HG02970 (cell line): ENCODE results near the gene STARD9.

Experiments used
- ATAC-seq: cut with Tn5 transposase; IDR thresholded peaks from one replicate; pipeline ENCODE4 v1.9.1; 2021; ENCODE audit warnings: mild to moderate bottlenecking, moderate library complexity, moderate number of reproducible peaks; ENCODE audit not compliant: unreplicated experiment, low FRiP score

STARD9 gene

DNA sequence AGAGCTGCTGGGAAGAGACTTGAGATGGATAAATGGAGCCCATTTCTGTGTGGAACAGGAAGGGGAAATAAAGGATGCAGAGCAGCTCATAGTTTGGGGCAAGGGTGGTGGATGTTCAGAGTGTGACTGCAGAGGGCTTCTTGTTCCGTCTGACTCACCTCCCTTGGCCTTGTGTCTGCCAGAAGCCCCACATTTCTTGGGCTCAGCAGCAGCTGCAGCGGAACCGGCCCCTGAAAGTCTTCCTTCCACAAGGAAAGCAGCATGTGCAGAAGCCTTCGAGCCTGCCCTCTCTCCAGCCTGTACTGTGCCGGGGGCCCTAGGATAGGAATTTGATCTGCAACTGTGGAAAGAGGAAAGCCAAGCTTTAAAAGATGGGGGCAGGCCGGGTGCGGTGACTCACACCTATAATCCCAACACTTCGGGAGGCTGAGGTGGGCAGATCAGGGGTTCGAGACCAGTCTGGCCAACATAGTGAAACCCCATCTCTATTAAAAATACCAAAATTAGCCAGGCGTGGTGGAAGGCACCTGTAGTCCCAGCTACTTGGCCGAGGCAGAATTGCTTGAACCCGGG, 150.0 kb downstream of the STARD9 start:
- ATAC-seq: no peak

DNA sequence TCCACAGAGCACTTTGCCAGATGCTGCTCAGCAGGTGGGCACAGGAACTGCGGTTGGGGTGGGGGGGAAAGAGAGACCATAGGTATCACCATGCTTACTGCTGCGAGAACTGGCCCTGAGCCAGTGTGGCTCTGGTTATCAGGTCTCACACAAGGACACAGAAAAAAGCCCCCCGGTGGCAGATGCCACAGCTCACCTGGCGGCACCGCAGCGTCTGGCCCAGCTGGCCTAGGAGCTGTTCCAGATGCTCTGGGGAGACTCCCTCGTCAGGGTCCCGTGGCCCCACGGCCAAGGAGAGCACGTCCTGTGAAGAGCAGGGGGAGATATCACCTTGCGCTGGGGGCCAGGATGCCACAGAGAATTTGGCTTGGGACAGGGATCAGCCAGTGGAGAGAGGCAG, 150.7 kb downstream of the STARD9 start:
- no peak for ATAC-seq

DNA sequence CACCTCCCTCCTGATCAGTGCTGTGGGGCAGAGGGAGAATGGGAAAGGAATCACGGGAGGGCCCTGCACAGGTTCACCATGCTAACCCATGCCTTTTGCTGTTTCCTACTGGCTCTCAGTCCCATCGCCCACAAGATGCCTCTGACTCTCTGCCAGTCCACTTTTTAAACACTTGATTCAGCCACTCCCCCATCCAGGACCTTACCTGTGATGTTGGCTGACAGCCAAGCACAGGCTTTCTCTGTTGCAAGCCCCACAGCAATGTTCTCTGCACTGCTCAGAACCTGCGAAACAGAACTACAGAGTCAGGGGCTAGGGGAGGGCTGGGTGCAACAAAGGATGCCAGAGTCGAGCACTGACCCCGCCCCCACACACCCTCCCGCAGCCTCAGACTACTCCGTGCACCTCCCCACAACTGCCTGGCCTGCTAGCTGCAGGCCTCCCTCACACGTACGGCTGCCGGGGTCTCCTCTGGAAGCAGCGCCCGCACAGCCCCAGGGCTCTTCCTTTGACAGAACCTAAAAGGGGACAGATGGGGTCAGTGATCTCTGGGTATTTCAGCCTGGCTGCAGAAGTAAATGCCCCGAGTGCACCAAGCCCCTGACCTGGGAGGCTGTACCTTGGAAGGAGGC, 152.5 kb downstream of the STARD9 start:
- no peak for ATAC-seq

DNA sequence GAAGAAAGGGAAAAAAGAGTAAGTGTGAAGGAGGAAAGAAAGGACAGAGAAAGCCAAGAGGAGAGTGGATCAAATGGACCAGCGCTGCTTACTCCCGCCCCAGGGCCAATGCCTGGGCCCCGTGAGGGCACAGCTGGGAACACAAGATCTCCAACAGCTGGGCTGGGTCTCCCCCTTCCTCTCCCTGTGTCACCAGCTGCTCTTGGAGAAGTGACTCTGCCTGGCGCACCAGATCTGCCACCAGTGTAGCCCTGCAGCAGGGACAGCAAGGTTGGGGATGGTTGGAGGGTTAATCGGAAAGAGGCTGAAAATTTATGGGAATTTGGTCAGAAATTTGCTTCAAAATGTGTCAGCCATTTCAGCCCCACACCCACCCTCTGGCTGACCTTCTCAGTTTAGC, 153.2 kb downstream of the STARD9 start:
- ATAC-seq: no peak

DNA sequence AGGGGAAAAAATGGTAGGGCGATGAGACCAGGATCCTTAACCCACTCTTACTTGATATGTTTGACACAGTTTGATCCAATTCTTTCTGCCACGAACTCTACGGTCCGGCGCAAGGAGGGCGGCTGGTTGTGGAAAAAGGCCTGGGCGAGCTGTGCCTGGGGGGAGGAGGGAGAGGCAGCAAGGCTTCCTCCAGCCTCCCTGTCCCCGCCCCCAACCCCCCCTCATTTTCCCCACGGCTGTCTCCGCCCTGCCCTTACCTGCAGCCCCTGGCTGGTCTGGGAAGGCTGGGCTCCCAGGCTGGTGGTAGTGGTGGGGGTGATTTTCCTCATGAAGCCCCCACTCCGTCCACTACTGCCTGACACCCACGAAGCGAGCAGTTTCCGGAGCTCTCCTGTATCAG, 153.6 kb downstream of the STARD9 start:
- no peak for ATAC-seq

DNA sequence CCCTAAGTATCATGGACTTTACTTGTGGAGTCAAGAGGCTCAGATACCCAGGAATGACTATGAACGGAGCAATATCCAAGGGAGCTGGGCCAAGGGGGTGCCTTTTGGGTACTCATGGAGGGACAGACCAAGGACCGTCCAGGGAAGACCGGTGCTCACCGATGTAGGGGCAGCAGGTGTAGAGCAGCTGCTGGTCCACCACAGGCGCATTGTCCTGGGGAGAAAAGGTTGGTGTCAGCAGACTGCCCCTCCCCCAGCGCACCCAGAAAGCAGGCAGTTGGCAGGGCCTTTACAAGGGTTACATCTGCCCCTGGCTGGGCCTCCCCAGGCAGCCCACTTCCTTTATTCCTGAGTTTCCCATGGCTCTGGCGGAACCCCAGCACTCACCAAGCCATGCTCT, 154.0 kb downstream of the STARD9 start:
- no peak for ATAC-seq

DNA sequence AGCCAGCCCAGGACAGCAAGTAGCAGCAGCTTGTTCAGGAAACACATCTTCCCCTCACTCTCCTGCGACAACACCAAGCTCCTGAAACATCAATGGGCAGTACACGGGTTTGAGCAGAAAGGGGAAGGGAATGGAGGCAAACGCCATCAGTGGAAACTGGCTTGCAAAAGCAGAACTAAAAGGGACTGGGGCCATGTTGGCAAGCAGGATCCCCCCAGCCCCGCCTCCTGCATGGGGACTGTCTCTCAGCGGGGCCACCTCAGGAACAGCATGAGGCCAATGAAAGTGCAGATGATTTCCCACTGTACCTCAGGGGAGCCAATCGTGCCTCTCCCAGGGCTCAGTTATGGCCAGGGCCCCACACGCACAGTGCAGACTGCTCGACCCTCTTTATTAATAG, 154.7 kb downstream of the STARD9 start:
- ATAC-seq: no peak

DNA sequence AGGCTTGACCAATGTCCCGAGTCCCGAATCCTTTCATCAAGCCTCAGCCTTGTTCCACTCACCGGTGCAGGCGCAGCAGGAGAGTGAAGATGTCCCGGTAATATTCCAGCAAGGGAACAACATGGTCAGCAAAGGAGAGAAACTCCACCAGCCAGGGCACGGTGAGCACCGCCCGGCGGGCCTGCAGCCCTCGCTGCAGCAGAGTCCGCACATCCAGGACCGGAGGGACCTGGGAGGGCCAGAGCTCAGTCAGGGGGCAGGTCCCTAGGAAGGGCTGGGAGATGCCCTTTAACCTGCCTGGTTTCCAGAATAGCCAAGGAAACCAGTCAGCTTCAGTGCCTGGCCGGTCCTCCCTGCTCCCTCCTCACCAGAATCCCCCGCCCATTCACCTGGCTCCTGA, 155.1 kb downstream of the STARD9 start:
- ATAC-seq: no peak

DNA sequence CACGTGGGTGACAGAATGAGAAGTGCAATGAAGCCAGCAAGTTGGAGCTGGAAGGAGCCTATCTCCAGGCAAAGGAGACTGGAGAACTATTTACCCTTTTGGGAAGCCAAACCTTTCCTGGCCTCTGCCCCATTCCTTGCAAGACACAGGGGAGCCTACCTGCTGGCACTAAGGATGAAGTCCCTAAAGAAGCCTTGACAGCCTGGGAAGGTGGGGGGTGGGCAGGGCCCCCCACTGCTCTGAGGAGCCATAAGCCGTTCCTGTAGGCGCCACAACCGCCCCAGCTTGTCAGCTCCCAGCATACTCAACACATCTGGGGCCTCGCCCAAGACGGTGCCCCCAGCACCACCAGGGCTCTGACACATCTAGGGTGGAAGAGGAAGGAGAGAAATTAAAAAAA, 156.1 kb downstream of the STARD9 start:
- no peak for ATAC-seq

DNA sequence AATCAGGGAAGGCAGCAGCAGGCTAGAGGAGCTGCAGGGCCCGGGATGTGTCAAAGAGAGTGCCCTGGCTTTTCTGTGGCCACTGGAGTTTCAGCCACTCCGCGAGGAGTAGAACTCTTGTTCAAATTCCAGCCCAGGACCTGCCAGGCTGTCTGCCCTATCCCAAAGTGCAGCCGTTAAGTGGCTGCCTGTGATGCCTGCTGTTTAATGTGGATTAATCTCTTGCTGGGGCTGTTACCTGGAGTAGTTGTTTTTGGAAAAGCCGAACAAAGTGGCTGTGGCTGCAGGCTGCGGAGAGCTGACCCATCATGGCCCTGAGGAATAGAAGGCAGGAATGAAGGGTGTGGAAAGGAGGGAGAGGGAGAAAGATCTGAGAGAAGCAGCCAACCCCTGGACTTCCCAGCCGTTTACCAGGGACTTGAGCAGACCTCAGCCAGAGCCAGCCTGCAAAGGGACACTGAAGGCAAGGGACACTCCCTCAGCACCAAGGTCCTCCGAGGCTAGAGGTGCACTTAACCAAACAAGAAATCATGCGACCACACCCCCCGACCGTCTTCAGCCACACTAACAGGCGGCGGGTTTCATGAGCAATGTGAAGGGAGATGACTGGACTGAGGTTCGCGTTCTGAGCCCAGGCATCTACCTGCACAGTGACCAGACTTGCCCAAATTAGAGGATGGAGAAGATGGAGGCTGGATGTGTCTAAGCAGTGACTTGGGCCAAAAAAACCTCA, 156.9 kb downstream of the STARD9 start:
- ATAC-seq: no peak

DNA sequence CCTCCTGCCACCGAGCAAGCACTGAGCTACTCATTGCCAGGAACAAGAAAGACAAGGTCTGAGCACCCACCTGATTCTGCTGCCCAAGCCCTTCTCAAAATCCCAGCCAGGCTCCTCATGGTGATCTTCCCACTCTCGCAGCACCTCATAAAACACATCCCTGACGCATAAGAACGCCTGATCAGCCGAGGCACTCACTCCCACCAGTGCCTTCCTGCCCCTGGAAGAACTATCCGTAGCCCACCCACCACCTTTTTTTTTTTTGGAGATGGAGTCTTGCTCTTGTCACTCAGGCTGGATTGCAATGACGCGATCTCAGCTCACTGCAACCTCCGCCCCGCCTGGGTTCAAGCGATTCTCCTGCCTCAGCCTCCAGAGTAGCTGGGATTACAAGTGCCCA, 157.6 kb downstream of the STARD9 start:
- no peak for ATAC-seq

DNA sequence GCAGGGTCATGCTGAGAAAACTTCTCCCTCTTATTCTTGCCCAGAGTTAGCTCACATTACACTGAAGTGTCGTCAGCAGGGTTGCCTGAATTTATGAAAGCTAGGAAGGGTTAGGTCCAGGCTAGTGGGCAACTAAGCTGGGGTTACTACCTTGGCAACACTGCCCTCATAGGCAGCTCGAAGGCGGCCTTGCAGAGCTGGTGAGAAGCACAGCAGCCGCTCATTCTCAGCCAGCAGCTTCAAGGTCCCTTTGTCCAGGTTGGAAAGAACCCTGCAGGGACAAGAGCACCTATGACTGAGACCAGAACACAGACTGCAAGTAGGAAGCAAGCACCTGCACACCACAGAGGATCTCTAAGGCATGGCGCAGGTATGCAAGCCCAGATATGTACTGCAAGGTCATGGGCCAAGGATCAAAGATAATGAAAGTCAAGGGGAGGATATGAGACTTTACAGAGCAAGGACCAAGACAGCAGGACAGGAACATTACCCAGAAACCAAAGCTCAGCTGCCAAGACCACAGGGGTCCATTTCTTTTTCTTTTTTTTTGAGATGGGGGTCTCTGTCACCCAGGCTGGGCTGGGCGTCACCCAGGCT, 158.8 kb downstream of the STARD9 start:
- no peak for ATAC-seq

DNA sequence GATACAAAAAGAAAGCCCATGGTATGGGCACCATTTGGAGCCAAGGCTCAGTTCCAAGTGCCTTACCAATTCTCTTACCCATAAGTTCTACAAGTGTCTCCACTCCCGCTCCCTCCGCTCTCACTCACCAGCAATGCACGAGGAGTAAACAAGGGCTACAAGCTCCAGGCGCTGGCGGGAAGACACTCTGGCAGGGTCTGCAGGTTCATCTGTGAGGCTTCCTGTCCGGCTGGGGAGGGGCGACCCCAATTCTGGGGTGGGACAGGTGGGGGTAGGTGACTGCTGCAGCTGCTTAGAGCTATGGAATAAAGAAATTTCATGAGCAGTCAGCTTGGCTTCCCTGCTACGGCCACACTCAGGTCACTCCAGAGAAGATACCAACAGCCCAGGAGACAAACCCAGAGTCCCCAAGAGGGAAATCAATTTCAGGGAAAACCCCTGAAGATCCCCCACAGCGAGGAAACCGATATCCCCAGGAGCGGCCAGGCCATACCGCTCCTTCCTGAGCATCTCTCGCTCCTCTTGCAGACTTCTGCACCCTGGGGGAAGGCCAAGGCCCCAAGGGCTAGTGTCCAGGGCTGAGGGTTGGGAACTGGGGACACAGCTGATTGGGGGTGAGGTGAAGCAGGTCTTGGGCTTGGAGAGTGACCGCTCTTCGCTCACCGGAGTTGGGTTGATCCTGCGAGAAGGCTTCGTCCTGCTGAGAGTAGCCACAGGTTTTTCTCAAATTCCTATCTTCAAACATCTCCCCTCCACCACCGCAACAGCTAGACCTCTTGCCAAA, 160.2 kb downstream of the STARD9 start:
- ATAC-seq: no peak

DNA sequence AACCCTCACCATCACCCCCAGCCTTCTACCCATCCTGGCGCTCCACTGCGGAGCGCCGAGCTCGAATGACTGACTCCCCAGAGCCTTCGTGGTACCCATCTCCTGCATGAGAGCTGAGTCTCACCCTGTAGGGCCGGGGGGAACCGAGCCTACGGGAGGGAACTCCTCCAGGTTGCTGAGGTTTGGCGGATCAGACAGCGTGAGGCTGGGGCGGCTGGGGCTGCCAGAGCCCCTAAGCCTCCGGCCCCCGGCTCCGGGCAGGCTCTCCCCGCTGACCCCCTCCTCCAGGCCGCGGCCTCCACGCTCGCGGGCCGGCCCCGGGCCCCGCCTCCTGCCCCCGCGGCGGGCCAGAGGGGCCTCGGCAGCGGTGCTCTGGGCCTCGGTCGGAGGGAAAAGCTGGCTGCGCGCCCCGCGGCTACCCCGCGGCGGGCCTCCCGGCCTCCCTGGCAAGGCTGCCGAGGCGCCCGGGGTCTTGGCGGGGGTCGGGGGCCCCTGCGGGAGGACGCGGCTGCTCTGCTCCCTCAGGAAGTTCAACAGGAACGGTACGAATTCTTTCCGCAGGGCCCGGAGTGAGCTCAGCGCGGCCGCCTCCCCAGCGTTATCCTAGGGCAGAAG, 160.9 kb downstream of the STARD9 start:
- ATAC-seq: peak; percentile 25

DNA sequence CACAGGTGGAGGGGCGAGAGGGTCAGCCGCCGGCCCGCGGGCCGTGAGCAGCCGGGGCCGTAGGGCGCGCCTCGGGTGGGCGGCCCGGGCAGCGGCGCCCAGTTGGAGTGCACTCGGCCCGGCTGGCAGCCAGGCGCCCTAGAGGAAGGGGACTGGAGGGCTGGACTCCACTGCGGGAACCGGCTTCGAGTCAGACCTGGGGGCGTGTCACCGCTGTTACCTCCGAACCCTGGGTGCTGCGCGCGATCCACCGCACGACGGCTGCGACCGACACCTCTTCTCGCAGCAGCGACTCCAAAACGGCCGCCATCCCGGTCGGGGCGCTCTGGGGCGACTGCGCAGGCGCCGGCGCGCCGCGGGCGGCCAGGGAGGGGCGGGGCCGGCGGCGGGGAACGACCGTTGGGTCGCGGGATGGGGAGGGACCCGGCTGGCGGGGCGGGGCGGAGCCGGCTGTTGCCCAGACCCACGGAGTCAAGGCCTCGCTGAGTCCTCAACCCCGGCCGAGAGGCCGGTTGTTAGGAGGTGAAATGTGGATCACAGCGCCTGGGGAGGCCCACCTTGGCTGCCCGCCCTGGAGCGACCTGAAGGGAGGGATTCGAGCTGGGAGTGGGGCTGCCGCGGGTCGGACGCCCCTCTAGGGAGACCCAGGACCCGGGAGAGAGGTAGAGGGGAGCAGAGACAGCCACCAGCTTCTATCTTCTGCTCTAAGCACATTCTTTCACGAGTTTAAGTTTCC, 161.6 kb downstream of the STARD9 start, which contains the start of gene CDAN1:
CDAN1 (minus strand) TSS at position 336 of the 736 bp plus-strand sequence; CDS start at position 310, 26 bp downstream.
- ATAC-seq: peak; percentile 91

DNA sequence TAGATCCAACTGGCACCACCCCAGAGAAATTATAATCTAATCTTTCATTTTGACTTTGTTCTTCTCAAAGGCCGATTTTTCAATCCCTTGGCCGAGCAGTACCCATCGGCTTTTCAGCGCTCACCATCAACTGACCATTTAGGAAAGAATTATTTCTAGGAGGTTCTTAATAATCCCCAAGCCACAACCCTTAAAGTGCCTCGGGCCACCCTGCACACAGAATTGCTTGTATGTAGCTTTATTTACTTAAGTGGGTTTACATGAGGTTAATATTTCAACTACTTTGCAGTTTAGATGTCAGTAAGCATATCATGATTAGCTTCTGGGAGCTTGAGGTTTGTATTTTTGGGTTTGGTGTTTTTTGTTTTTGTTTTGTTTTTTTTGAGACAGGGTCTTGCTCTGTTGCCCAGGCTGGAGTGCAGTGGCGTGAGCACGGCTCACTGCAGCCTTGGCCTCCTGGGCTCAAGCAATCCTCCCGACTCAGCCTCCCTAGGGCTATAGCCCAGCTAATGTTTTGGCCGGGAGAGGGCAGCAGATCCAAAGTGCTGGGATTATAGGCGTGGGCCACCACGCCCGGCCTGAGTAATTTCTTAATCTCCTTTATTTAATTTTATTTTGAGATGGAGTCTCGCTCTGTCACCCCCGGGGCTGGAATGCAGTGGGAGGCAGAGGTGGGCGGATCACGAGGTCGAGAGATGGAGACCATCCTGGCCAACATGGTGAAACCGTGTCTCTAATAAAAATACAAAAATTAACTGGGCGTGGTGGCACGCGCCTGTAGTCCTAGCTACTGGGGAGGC, 162.3 kb downstream of the STARD9 start:
- no peak for ATAC-seq

DNA sequence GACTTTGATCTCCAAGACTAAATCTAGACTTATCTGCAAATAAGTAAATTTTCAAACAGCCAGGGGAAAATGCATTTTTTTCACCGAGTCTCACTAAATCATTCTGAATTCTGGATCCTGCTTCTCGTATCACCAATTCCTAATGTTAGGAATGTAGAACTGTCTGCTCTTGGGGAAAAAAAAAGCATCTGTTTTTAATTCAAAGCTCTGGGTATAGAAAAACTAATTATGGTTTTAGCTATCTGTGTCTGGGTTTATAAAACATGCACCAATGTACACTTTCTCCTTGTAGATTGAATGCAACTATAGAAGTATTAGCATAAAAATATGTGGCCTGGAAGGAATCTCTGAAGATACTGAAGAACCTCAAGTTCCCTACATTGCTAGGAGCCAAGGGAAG, 166.3 kb downstream of the STARD9 start:
- no peak for ATAC-seq

DNA sequence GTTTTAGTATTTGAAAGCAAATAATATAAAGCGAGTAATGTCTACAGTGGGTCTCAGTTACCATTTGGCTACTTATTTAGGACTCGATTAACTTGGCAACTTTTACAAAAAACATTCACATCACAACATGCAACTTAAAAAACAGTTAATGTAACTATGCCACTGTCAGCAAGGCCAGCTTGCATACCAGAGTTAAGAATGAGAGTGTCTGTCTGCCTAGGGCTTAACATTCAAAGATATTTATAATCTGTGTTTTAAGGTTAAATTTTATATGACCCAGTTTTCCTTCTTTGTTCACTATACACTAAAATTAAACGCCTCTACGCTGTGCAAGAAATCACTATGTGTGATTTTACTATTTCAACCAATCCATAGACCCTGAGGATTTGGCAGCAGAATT, 166.7 kb downstream of the STARD9 start:
- no peak for ATAC-seq

DNA sequence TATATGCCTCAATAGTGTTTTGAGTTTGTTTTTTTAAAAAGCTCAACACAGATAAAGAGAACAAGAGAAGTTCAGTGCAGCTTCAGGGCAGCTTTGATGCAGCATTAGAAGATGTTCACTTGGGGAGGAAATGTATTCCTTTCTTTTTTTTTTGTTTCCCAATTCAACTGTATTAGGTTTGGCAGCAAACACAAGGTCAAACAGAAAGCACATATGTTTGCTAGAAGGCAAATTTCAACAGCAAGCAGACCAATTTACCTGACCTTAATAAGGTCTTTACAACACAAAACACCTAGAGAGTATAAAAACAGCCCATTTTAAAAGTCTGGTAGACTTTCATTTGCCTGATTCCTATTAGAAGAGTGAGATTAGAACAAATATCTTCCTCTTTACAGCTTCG, 168.8 kb downstream of the STARD9 start:
- ATAC-seq: no peak
